Gastroesophageal sphincter (tissue), 4 donors: Measurements from ENCODE around the gene ADPGK. TPM values are rescaled to one million over a fixed set of nuclear protein-coding genes. Genes with fewer than 3 reads are reported as not detected.

Experiments used
- ATAC-seq: fragments of 150-250 bp; one replicate; pipeline ENCODE4 v1.9.1; 2016; ENCODE audit warnings: mild to moderate bottlenecking, moderate library complexity
- H3K27ac ChIP-seq, 4 donors: fragments of 200-600 bp; sonication (generic) in 3 of 4; 1 replicate in 3 of 4; 2 replicates in 1 of 4; pipeline ENCODE4 v1.5.1; 2016 to 2019
- H3K27me3 ChIP-seq: fragments of 200-600 bp; sonication (generic); one replicate; pipeline ENCODE4 v1.5.1; 2019
- H3K36me3 ChIP-seq, 2 donors: fragments of 200-600 bp; sonication (generic); one replicate each; pipeline ENCODE4 v1.5.1; 2019; ENCODE audit warnings: control low read depth in 1 of 2
- H3K4me1 ChIP-seq, 3 donors: fragments of 200-600 bp; sonication (generic); 1 replicate in 2 of 3; 2 replicates in 1 of 3; pipeline ENCODE4 v1.5.1; 2016 to 2019; ENCODE audit warnings: control low read depth in 2 of 3
- H3K4me3 ChIP-seq, 2 donors: fragments of 200-600 bp; sonication (generic); one replicate each; pipeline ENCODE4 v1.5.1; 2019; ENCODE audit warnings: mild to moderate bottlenecking in 1 of 2, moderate library complexity in 1 of 2
- H3K9me3 ChIP-seq, 3 donors: fragments of 200-600 bp; sonication (generic); one replicate each; pipeline ENCODE4 v1.5.1; 2017 to 2019; ENCODE audit warnings: control low read depth in 2 of 3
- EP300 ChIP-seq: sonication (generic); formaldehyde crosslinking; IDR thresholded peaks from one replicate; pipeline ENCODE4 v1.6.1; 2017; ENCODE audit warnings: antibody characterized with exemption, mild to moderate bottlenecking
- POLR2A ChIP-seq, 2 donors: fragments of 450-650 bp; IDR thresholded peaks; one replicate each; pipeline ENCODE4 v1.6.1; 2017; ENCODE audit warnings: antibody characterized with exemption in 2 of 2, mild to moderate bottlenecking in 2 of 2, moderate library complexity in 1 of 2
- POLR2AphosphoS5 ChIP-seq: sonication (generic); formaldehyde crosslinking; IDR thresholded peaks from one replicate; pipeline ENCODE4 v1.6.1; 2017; ENCODE audit warnings: antibody characterized with exemption
- WGBS, 2 donors: methylation state at CpG; one replicate each; pipeline ENCODE4 v1.1.5; 2018; ENCODE audit warnings: low coverage in 1 of 2; 5-methylcytosine and 5-hydroxymethylcytosine counted together
- total RNA-seq, 4 donors: library from RNA; depleted of rRNA; stranded (reverse); fragments of >200 nt; gene quantifications; one replicate each; pipeline ENCODE4 v1.1.0, GENCODE V29; 2016
- TF ChIP-seq, protein P1 (sequence below), 4 experiments: fragments of 200-600 bp in 2 of 4; fragments of 450-650 bp in 2 of 4; sonication (generic) in 1 of 4; IDR thresholded peaks; one replicate each; pipeline ENCODE4 v1.5.1; 2017 to 2019; ENCODE audit warnings: antibody characterized with exemption in 4 of 4, mild to moderate bottlenecking in 2 of 4, moderate library complexity in 2 of 4

The ADPGK gene
- total RNA-seq, 4 donors from 2014 or later, result 19.7 to 52.1 (median 36.1) TPM

DNA sequence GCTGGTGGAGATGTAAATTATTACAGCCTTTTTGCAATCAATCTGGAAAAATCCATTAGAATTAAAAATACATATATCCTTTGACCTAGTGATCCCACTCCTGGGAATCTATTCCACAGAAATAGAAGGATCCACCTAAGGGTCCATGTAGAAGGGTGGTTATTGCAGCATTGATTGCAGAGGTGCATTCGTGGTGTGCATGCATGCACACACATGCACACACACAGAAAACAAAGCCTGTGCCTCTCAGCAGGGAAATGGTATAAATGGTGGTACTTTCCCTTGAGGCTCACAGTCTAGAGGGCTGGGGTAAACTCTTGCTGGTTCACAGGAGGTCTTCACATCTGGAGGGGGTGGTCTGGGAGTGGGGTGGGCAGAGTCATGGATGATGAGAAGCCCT is 19.4 kb upstream of the ADPGK start:
- H3K9me3 ChIP-seq, result no peaks in the 10 kb centered on the region
- no peak for ATAC-seq
- 29 to 40% methylated on average over 1 of the region's 1 CpG for WGBS, 2 donors
- peaks cover 4% of the 10 kb centered on the region for H3K27me3 ChIP-seq
- TF ChIP-seq POLR2A (IDR thresholded peaks at IDR 0.05), result no peak
- TF ChIP-seq, protein P1, sequence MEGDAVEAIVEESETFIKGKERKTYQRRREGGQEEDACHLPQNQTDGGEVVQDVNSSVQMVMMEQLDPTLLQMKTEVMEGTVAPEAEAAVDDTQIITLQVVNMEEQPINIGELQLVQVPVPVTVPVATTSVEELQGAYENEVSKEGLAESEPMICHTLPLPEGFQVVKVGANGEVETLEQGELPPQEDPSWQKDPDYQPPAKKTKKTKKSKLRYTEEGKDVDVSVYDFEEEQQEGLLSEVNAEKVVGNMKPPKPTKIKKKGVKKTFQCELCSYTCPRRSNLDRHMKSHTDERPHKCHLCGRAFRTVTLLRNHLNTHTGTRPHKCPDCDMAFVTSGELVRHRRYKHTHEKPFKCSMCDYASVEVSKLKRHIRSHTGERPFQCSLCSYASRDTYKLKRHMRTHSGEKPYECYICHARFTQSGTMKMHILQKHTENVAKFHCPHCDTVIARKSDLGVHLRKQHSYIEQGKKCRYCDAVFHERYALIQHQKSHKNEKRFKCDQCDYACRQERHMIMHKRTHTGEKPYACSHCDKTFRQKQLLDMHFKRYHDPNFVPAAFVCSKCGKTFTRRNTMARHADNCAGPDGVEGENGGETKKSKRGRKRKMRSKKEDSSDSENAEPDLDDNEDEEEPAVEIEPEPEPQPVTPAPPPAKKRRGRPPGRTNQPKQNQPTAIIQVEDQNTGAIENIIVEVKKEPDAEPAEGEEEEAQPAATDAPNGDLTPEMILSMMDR (IDR thresholded peaks at IDR 0.05), result no peak
- no peak for TF ChIP-seq POLR2AphosphoS5
- TF ChIP-seq EP300, result no peak
- no peak overlapping the region for H3K27ac ChIP-seq
- no peaks in the 10 kb centered on the region for H3K4me1 ChIP-seq
- no peak overlapping the region for H3K4me3 ChIP-seq
- H3K36me3 ChIP-seq, result no peaks in the 10 kb centered on the region

DNA sequence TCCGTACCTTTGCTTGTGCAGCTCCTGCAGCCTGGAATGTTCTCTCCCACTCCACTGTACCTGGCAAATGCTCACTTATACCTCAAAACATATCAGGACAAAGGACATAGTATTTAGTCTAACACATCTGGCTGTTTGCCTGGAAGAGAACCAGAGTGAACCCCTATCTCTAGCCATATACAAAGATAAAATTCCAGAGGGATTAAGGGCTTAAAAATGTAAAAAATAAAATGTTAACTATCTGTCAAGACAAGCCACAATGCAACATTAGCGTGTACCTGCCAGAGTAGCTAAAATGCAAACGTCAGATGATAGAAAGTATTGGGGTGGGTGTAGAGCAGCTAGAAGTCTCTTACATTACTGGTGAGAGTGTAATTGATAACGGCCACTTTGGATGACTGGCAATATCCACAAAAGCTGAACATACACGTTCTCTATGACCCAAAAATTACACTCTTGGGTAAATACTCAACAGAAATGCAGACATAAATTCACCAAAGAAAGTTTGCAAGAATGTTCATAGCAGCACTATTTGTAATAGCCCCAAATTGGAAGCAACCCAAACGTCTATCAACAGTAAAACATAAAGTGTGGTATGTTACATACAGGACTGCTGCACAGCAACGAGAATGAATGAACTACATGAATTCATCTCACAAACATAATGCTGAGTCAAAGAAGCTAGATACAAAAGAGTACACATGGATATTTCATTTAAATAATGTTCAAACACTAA is 18.2 kb upstream of the ADPGK start:
- H3K36me3 ChIP-seq, result no peaks in the 10 kb centered on the region
- 22 to 44% methylated on average over 5 to 7 of the region's 7 CpGs for WGBS, 2 donors
- H3K27ac ChIP-seq, result no peak overlapping the region
- TF ChIP-seq, protein P1 (IDR thresholded peaks at IDR 0.05), result no peak
- TF ChIP-seq EP300 (no peak), POLR2A (IDR thresholded peaks at IDR 0.05) (no peak), POLR2AphosphoS5 (no peak)
- peaks cover 8% of the 10 kb centered on the region for H3K27me3 ChIP-seq
- H3K4me1 ChIP-seq, result peaks cover 0 to 10% (median 4%) of the 10 kb centered on the region in 3 donors
- H3K9me3 ChIP-seq, result no peaks in the 10 kb centered on the region
- ATAC-seq, result no peak
- H3K4me3 ChIP-seq, result no peak overlapping the region

GRCh38 chr15:72800833-72801481 is 17.4 kb upstream of the ADPGK start:
- no peaks in the 10 kb centered on the region for H3K36me3 ChIP-seq
- WGBS, 2 donors, result 48 to 83% methylated on average over 3 to 7 of the region's 8 CpGs
- H3K4me1 ChIP-seq, result peaks cover 0 to 16% (median 8%) of the 10 kb centered on the region in 3 donors
- no peak for TF ChIP-seq POLR2AphosphoS5
- TF ChIP-seq POLR2A (IDR thresholded peaks at IDR 0.05), result no peak
- TF ChIP-seq EP300, result no peak
- TF ChIP-seq, protein P1 (IDR thresholded peaks at IDR 0.05), result no peak
- H3K9me3 ChIP-seq, result no peaks in the 10 kb centered on the region
- no peak overlapping the region for H3K27ac ChIP-seq
- ATAC-seq, result no peak
- H3K4me3 ChIP-seq, result no peak overlapping the region
- H3K27me3 ChIP-seq, result peaks cover 14% of the 10 kb centered on the region

DNA sequence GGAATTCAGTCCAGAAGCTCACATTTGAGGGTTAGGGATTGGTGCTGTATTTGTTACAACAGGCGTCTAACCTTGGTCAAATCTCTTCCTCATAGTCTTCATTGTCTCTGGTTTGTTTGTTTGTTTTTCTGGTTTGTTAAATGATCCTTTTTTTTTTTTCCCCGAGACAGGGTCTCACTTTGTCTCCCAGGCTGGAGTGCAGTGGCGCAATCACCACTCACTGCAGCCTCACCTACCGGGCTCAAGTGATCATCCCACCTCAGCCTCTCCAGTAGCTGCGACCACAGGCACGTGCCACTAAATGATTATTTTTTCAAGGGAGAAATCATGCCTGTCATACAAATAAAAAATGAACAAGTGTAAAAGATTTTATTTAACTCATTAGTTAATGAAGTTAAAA is 14.3 kb upstream of the ADPGK start:
- Histone ChIP-seq H3K4me3 (no peak overlapping the region), H3K9me3 (no peaks in the 10 kb centered on the region), H3K27me3 (peaks cover 14% of the 10 kb centered on the region), H3K27ac (no peak overlapping the region), H3K36me3 (no peaks in the 10 kb centered on the region), H3K4me1 (peaks cover 0 to 16% (median 8%) of the 10 kb centered on the region in 3 donors)
- ATAC-seq, result no peak
- TF ChIP-seq, protein P1 (IDR thresholded peaks at IDR 0.05), result no peak
- no peak for TF ChIP-seq POLR2AphosphoS5
- no peak for TF ChIP-seq POLR2A (IDR thresholded peaks at IDR 0.05)
- no peak for TF ChIP-seq EP300
- WGBS, 2 donors, result 69 to 80% methylated on average over 4 to 6 of the region's 6 CpGs
